SK-N-SH treated with all-trans-retinoic acid at 6 μM for 48 hours (cell line): ENCODE results near the gene TEKT5.

ENCODE experiments used
- ARNTL ChIP-seq: fragments of 450-650 bp; formaldehyde crosslinking; IDR thresholded peaks from 2 replicates; pipeline ENCODE4 v1.5.0; 2020; ENCODE audit warnings: low read depth, mild to moderate bottlenecking, moderate library complexity, borderline replicate concordance
- CSDC2 ChIP-seq: fragments of 250-450 bp; sonication (Bioruptor Pico); IDR thresholded peaks from 2 replicates; pipeline ENCODE4 v1.5.0; 2020; ENCODE audit warnings: mild to moderate bottlenecking, moderate library complexity
- GLIS3 ChIP-seq: fragments of 250-450 bp; sonication (Bioruptor Pico); IDR thresholded peaks from 2 replicates; pipeline ENCODE4 v1.5.0; 2020; ENCODE audit warnings: mild to moderate bottlenecking, moderate library complexity
- ISL1 ChIP-seq: fragments of 250-450 bp; sonication (Bioruptor Pico); IDR thresholded peaks from 2 replicates; pipeline ENCODE4 v2.1.2; 2022; ENCODE audit warnings: mild to moderate bottlenecking, moderate library complexity
- OSR1 ChIP-seq: fragments of 250-450 bp; sonication (Bioruptor Pico); IDR thresholded peaks from 2 replicates; pipeline ENCODE4 v1.8.0; 2022; ENCODE audit warnings: moderate library complexity, mild to moderate bottlenecking, inconsistent platforms
- ZNF70 ChIP-seq: fragments of 450-650 bp; formaldehyde crosslinking; IDR thresholded peaks from 2 replicates; pipeline ENCODE4 v1.5.0; 2020; ENCODE audit warnings: mild to moderate bottlenecking, moderate library complexity

DNA sequence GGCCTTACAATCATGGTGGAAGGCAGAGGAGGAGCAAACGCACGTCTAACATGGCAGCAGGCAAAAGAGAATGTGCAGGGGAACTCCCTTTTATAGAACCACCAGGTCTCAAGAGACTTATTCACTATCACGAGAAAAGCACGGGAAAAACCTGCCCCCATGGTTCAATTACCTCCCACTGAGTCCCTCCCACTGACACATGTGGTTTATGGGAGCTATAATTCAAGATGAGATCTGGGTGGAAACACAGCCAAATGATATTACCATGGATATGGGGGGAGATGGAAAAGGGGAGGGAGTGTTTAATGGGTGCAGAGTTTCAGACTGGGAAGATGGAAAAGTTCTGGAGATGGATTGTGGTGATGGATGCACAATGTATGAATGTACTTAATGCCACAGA lies 23.0 kb downstream of the TEKT5 start:
- TF ChIP-seq ARNTL (CRISPR knock-in tag) (no peak), GLIS3 (no peak), ZNF70 (no peak), ISL1 (CRISPR knock-in tag) (no peak), CSDC2 (no peak), OSR1 (CRISPR knock-in tag) (no peak)
